ENCODE measurements around the gene RPP30.
"Not testable (repeated sequence)": the region's sequence is repeated elsewhere in the genome, so short reads cannot be mapped to it uniquely, and the experiment has no call there.

RPP30 gene

GRCh38 chr10:90939648-90940047 is 67.9 kb downstream of the RPP30 start:
- no peak for DNase-seq (ENCODE audit: low read depth in 2 of 2)

DNA sequence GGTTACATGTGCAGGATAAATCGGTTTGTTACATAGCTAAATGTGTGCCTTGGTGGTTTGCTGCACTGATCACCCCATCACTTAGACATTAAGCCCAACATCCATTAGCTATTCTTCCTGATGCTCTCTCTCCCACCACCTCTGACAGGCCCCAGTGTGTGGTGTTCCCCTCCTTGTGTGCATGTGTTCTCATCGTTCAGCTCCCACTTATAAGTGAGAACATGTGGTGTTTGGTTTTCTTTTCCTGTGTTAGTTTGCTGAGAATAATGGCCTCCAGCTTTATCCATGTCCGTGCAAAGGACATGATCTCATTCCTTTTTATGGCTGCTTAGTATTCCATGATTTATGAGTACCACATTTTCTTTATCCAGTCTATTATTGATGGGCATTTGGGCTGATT is 71.2 kb downstream of the RPP30 start:
- not testable (repeated sequence) for DNase-seq (ENCODE audit: low read depth in 2 of 2)

GRCh38 chr10:90944749-90945148 is 73.0 kb downstream of the RPP30 start:
- DNase-seq (ENCODE audit: low read depth in 2 of 2), result no peak

- DNase-seq (ENCODE audit: low read depth in 2 of 2), result no peak
Observed at GRCh38 chr10:90945491-90946070, 73.8 kb downstream of the RPP30 start.

- no peak for DNase-seq (ENCODE audit: low read depth in 2 of 2)
Observed at GRCh38 chr10:90947030-90947960, 75.5 kb downstream of the RPP30 start.
